ENCODE measurements around the gene GUCY1A2.

DNA sequence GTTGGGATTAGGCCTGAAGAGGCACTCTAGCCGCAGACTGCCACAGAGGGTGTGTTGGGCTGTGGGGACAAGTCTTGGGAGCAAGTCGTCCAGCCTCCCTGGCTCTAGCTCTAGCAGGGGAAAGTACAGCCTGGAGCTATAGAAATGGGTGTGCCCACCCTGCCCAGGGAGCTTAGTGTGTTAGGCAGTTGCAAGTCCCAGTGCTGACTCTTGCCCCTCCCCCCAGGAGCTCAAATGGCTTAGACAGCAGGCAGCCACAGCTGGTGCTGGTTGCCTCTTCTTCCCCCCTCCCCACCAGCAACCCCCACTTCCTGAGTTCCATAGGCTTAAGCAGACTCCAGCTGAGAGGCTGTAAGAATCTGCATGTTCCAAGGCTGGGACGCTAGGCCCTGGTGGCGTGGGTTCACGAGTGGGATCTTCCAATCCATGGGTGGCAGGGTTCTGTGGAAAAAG, 61.2 kb downstream of the GUCY1A2 start:
- TF ChIP-seq, protein P1, sequence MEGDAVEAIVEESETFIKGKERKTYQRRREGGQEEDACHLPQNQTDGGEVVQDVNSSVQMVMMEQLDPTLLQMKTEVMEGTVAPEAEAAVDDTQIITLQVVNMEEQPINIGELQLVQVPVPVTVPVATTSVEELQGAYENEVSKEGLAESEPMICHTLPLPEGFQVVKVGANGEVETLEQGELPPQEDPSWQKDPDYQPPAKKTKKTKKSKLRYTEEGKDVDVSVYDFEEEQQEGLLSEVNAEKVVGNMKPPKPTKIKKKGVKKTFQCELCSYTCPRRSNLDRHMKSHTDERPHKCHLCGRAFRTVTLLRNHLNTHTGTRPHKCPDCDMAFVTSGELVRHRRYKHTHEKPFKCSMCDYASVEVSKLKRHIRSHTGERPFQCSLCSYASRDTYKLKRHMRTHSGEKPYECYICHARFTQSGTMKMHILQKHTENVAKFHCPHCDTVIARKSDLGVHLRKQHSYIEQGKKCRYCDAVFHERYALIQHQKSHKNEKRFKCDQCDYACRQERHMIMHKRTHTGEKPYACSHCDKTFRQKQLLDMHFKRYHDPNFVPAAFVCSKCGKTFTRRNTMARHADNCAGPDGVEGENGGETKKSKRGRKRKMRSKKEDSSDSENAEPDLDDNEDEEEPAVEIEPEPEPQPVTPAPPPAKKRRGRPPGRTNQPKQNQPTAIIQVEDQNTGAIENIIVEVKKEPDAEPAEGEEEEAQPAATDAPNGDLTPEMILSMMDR (IDR thresholded peaks at IDR 0.05), result no peak
- no peak for TF ChIP-seq POLR2A (IDR thresholded peaks at IDR 0.05)
- TF ChIP-seq EP300 (IDR thresholded peaks at IDR 0.05), result no peak
